Amniotic epithelial cell (primary cell): Measurements from ENCODE around the gene SOX2.
"Not testable (repeated sequence)": the region's sequence is repeated elsewhere in the genome, so short reads cannot be mapped to it uniquely, and the experiment has no call there.

Experiments
- DNase-seq: peaks from one replicate; pipeline ENCODE4 v3.0.0-alpha.2; 2010; ENCODE audit warnings: low read depth

Gene SOX2

GRCh38 chr3:181757694-181758306 is 46.1 kb downstream of the SOX2 start:
- DNase-seq, result no peak

DNA sequence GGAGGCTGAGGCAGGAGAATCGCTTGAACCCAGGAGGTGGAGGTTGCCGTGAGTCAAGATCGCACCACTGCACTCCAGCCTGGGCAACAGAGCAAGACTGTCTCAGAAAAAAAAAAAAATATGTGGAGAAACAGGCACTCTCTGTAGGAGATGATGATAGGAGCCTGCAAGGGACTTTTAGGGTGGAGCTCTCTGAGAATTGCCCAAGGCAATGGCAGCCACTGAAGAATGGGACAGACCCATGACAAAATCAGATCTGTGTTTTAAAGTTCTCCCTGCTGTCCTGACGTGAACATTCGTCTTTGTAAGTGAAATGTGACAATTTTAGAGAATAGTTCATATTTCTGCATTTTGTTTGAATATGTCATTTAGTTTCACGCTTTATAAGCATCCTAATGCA is 50.2 kb downstream of the SOX2 start:
- no peak for DNase-seq

DNA sequence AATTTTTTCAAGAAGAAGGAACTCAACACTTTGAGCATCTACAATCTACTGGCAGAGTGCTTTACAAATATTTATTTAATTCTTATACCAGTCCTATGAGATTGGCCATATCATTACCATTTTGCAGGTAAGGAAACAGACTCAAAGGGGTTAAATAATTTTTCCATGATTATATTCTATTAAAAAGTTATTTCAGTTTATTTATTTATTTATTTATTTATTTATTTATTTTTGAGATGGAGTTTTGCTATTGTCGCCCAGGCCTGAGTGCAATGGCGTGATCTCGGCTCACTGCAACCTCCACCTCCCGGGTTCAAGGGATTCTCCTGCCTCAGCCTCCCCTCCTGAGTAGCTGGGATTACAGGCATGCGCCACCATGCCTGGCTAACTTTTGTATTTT is 52.3 kb downstream of the SOX2 start:
- DNase-seq, result not testable (repeated sequence)
